SU-DHL-6 (cell line): ENCODE measurements around the gene WWOX.

ENCODE experiments used
- H2AFZ ChIP-seq: fragments of 200-600 bp; sonication (generic); 2 replicates; pipeline ENCODE4 v1.6.1; 2014; ENCODE audit warnings: low read depth, mild to moderate bottlenecking, moderate library complexity, mixed read lengths, antibody characterized with exemption, low read length; ENCODE audit not compliant: severe bottlenecking
- H3F3A ChIP-seq: fragments of 200-600 bp; shearing (Covaris generic); 2 replicates; pipeline ENCODE4 v1.6.0; 2016; ENCODE audit warnings: antibody characterized with exemption, mild to moderate bottlenecking; ENCODE audit not compliant: insufficient read depth
- H3K27ac ChIP-seq: fragments of 200-600 bp; sonication (generic); 2 replicates; pipeline ENCODE4 v1.5.1; 2016; ENCODE audit warnings: low read depth, mild to moderate bottlenecking, low read length, moderate library complexity, mixed read lengths
- H3K27me3 ChIP-seq: fragments of 200-600 bp; sonication (generic), shearing (Covaris generic); 2 replicates; pipeline ENCODE4 v1.6.0; 2014; ENCODE audit warnings: mild to moderate bottlenecking, low read length
- H3K36me3 ChIP-seq: fragments of 200-600 bp; sonication (generic); 2 replicates; pipeline ENCODE4 v1.6.1; 2014; ENCODE audit warnings: mild to moderate bottlenecking, low read length, mixed read lengths
- H3K4me2 ChIP-seq: fragments of 300-600, 200-600 bp; shearing (Covaris generic), sonication (generic); 2 replicates; pipeline ENCODE4 v1.6.0; 2014; ENCODE audit warnings: low read length, low read depth, mild to moderate bottlenecking; ENCODE audit not compliant: poor library complexity, severe bottlenecking
- H3K4me3 ChIP-seq: fragments of 200-600 bp; sonication (generic); 2 replicates; pipeline ENCODE4 v1.5.1; 2014; ENCODE audit warnings: antibody characterized with exemption, low read length, mild to moderate bottlenecking, mixed read lengths; ENCODE audit not compliant: insufficient read depth, poor library complexity, severe bottlenecking
- H3K79me2 ChIP-seq: fragments of 200-600 bp; sonication (generic); 2 replicates; pipeline ENCODE4 v1.6.1; 2014; ENCODE audit warnings: mild to moderate bottlenecking, low read length, moderate library complexity; ENCODE audit not compliant: insufficient read depth
- H3K9ac ChIP-seq: fragments of 200-600 bp; sonication (generic); 2 replicates; pipeline ENCODE4 v1.7.0; 2014; ENCODE audit warnings: mild to moderate bottlenecking, low read length
- H3K9me2 ChIP-seq: fragments of 200-600 bp; sonication (generic); replicated peaks from 2 replicates; pipeline ENCODE4 v1.6.1; 2014; ENCODE audit warnings: low read length; ENCODE audit not compliant: insufficient read depth
- H3K9me3 ChIP-seq: fragments of 200-600 bp; sonication (generic); 2 replicates; pipeline ENCODE4 v1.6.1; 2014; ENCODE audit warnings: low read length, mixed read lengths; ENCODE audit not compliant: insufficient read depth
- H4K20me1 ChIP-seq: fragments of 200-600 bp; sonication (generic); 2 replicates; pipeline ENCODE4 v1.6.1; 2014; ENCODE audit warnings: low read depth, mild to moderate bottlenecking, antibody characterized with exemption, low read length, moderate library complexity, mixed read lengths
- CTCF ChIP-seq: fragments of 200-600 bp; sonication (generic); IDR thresholded peaks from one replicate; pipeline ENCODE4 v1.5.1; 2017; ENCODE audit warnings: antibody characterized with exemption, mild to moderate bottlenecking, low read length, moderate library complexity; ENCODE audit not compliant: insufficient read depth, poor library complexity, severe bottlenecking
- EZH2phosphoT487 ChIP-seq: fragments of 200-600 bp; sonication (generic), shearing (Covaris generic); conservative IDR thresholded peaks from 2 replicates; pipeline ENCODE4 v1.6.1; 2018; ENCODE audit warnings: mild to moderate bottlenecking, antibody characterized with exemption, low read length, moderate library complexity, mixed read lengths

Gene WWOX

DNA sequence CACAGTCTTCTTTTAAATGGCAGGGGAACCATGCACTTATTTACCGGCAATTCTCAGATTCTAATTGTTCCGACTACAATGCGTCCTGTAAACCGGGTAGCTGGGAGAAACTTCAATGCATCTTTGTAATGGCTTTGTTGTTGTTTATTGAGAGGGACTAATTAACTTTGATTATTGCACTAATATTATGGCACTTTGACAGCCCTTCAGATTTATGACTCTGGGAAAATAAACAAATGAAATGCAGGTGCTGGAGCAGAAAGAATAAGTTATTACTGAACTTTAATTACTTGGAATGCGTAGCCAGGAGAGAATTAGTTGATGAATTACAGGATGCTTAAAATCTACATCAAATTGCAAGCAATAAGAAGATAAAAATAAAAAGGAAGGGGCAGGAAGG lies 77.0 kb downstream of the WWOX start:
- TF ChIP-seq EZH2phosphoT487 = no peak
- no peak for TF ChIP-seq CTCF
- H3K9me2 ChIP-seq = no peaks in the 10 kb centered on the region
- H4K20me1 ChIP-seq = no peaks in the 10 kb centered on the region
- no peak overlapping the region for H3K4me3 ChIP-seq
- H3K9ac ChIP-seq = no peak overlapping the region
- H3K36me3 ChIP-seq = no peaks in the 10 kb centered on the region
- H3K27me3 ChIP-seq = no peaks in the 10 kb centered on the region
- H2AFZ ChIP-seq = no peak overlapping the region
- H3K27ac ChIP-seq = no peak overlapping the region
- H3F3A ChIP-seq = no peaks in the 10 kb centered on the region
- H3K4me2 ChIP-seq = no peak overlapping the region
- H3K79me2 ChIP-seq = no peaks in the 10 kb centered on the region
- no peaks in the 10 kb centered on the region for H3K9me3 ChIP-seq

- H3F3A ChIP-seq = no peaks in the 10 kb centered on the region
- TF ChIP-seq CTCF = no peak
- no peak for TF ChIP-seq EZH2phosphoT487
- H3K27ac ChIP-seq = no peak overlapping the region
- H3K9me3 ChIP-seq = no peaks in the 10 kb centered on the region
- H2AFZ ChIP-seq = no peak overlapping the region
- H3K36me3 ChIP-seq = no peaks in the 10 kb centered on the region
- no peak overlapping the region for H3K4me2 ChIP-seq
- H3K4me3 ChIP-seq = no peak overlapping the region
- H3K9me2 ChIP-seq = no peaks in the 10 kb centered on the region
- no peak overlapping the region for H3K9ac ChIP-seq
- no peaks in the 10 kb centered on the region for H3K27me3 ChIP-seq
- H4K20me1 ChIP-seq = no peaks in the 10 kb centered on the region
- no peaks in the 10 kb centered on the region for H3K79me2 ChIP-seq
Observed at GRCh38 chr16:78177218-78177617, 77.8 kb downstream of the WWOX start.

GRCh38 chr16:78177987-78178386 lies 78.5 kb downstream of the WWOX start:
- Histone ChIP-seq H2AFZ (no peak overlapping the region), H4K20me1 (no peaks in the 10 kb centered on the region), H3F3A (no peaks in the 10 kb centered on the region), H3K9ac (no peak overlapping the region), H3K27ac (no peak overlapping the region), H3K9me3 (no peaks in the 10 kb centered on the region), H3K4me3 (no peak overlapping the region), H3K36me3 (no peaks in the 10 kb centered on the region), H3K27me3 (no peaks in the 10 kb centered on the region), H3K79me2 (no peaks in the 10 kb centered on the region), H3K4me2 (no peak overlapping the region), H3K9me2 (no peaks in the 10 kb centered on the region)
- TF ChIP-seq EZH2phosphoT487 (no peak), CTCF (no peak)

GRCh38 chr16:78179666-78180065 lies 80.2 kb downstream of the WWOX start:
- no peak overlapping the region for H2AFZ ChIP-seq
- no peak for TF ChIP-seq CTCF
- TF ChIP-seq EZH2phosphoT487 = no peak

More at GRCh38 chr16:78179666-78180065, 80.2 kb downstream of the WWOX start:
- H3K27me3 ChIP-seq = no peaks in the 10 kb centered on the region
- no peaks in the 10 kb centered on the region for H3K9me2 ChIP-seq
- no peak overlapping the region for H3K4me2 ChIP-seq
- no peak overlapping the region for H3K9ac ChIP-seq
- no peak overlapping the region for H3K4me3 ChIP-seq
- no peaks in the 10 kb centered on the region for H3K9me3 ChIP-seq
- H3K36me3 ChIP-seq = no peaks in the 10 kb centered on the region
- H3K27ac ChIP-seq = no peak overlapping the region
- no peaks in the 10 kb centered on the region for H3F3A ChIP-seq
- no peaks in the 10 kb centered on the region for H3K79me2 ChIP-seq
- no peaks in the 10 kb centered on the region for H4K20me1 ChIP-seq
